GM18907 (cell line): ENCODE data around the gene UCP2.

Experiments used
- ATAC-seq: cut with Tn5 transposase; IDR thresholded peaks from one replicate; pipeline ENCODE4 v1.9.1; 2021; ENCODE audit warnings: mild to moderate bottlenecking, moderate library complexity; ENCODE audit not compliant: unreplicated experiment

Gene UCP2

DNA sequence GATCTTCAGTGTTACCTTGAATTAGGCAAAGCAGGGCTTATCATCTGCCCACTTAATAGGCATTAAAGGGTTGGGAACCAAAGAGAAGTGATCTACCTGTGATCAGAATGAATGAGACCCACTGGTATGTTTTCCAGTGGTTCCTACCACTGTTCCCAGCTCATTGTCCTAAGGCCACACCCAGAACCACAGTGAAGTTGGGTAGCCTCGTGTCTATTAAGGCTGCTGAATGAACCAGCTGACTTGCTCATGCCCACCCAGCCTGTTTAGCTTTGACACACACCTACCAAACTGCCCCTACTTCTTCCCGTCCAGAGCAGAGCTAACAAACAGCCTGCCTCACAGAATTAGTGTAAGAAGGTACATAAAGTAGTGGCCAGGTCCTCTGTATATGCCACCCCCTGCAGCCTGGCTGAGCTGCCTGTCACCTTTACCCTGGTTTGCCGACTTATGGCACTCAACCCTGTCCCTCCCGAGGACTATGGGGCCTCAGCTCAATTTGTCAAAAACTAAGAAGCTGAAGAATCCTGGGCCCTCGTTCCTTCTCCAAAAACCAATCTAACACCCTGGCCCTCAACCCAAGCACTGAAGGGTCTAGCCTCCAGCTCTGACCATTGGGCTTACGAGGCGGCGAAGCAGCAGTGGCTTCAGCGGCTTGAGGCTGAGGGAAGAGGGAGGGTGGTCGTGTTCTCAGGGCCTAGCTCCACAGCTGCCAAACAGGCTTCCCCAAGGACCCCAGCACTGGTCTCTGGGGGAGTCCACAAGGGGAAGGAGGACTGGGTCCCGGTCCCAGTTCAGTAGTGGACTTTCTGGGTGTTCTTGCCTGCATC lies 9.8 kb downstream of the UCP2 start:
- no peak for ATAC-seq

DNA sequence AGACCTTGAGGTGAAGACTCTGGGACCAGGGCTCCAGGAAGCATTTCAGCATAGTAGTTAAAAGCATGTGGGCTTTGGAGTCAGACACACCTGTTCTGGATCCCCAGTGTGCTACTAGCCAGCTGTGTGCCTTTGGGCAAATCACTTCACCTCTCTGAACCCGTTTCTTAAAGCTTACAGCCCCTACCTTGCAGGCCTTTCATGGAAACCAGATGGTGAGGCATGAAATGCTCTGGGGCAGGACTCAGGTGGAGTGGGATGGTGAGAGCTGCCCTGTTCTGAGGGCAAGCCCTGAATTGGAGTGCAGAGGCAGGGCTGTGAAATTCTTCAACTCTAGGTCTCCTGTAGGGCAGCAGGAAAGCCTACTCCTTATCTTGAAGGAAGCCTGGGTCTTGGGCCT lies 10.5 kb downstream of the UCP2 start:
- no peak for ATAC-seq

DNA sequence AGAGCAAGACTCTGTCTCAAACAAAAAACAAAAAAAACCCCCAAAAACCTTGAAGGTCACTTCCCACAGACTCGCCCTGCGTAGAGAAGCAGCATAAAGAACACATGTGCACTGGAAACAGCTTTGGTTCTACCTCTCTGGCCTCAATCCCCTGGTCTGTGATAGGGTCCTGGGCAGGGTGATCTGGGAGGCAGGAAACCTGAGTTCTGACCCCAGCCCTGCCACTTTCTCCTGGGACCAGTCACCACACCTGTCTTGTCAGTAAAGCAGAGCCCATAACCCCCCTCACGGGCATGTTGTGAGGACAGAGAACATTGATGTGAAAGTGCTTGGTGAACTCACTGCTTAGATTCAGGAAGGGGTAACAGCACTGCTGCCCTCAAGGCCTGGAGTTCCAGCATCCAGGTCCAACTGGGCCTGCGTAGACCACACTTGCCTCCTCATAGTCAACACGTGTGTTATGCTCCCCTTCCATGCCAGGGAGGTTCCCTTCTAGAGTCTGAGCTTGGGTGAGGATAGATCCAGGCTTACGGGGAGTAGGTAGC lies 11.4 kb downstream of the UCP2 start:
- no peak for ATAC-seq

GRCh38 chr11:73969991-73970800 lies 12.4 kb downstream of the UCP2 start:
- no peak for ATAC-seq

DNA sequence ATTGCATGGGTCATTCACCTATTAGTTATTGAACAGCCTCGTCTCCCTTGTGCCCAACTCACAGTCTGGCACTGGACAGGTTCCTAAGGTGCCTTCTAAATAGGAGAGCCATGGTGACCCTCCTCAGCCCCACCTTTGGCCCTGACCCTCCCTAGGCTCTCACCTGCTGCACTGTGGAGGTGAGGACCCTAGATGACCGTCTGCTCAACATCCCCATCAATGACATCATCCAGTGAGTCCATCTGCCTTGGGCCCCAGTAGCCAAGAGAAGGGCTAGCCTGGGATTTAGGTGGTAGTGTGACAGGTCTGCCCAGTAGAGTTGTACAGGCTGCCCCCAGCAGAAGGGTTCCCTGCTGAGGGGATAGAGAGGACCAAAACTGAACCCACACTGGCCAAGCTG lies 13.6 kb downstream of the UCP2 start:
- no peak for ATAC-seq

DNA sequence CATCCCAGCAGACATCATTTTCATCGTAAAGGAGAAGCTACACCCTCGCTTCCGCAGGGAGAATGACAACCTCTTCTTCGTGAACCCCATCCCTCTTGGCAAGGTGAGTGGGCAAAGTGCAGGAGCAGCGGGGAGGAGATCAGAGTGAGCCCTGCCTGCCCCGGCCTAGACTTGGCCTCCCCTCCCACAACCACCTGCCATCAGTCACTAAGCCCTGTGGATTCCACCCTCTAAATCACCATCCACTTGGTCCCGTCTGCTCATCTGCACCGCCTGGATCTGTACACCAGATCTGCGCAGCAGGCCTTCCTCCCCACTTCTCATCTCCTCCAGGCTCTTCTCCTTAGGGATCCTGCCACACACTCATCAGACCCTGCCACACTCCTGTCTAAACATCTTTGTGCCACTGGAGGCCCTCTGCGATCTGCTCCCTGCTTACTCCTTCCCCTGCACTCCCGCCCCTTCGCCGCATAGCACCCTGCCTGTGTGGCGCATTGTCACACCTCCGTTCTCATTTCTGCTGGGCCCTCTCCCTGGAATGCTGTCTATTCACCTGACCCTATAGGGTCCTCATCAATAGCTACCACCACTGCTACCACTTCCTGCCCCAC lies 14.2 kb downstream of the UCP2 start:
- no peak for ATAC-seq

DNA sequence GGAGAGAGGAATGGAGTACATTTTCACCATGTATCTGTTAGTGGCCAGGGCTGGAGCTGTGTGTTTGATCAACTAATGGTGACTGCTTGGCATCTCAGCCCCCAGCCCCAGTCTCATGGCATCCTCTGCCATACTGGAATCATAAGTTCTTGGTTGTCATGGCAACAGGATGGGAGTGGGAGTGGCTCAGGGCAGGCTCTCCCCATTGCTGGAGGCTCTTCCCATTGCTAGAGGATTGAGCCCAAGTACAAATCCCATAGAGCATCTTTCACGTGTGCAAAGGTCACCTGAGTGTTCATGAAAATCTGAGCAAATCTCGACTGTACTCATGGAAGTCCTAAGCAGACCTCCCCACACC lies 16.9 kb downstream of the UCP2 start:
- no peak for ATAC-seq

- ATAC-seq = no peak
Observed at GRCh38 chr11:73965076-73965763, 17.4 kb downstream of the UCP2 start.

DNA sequence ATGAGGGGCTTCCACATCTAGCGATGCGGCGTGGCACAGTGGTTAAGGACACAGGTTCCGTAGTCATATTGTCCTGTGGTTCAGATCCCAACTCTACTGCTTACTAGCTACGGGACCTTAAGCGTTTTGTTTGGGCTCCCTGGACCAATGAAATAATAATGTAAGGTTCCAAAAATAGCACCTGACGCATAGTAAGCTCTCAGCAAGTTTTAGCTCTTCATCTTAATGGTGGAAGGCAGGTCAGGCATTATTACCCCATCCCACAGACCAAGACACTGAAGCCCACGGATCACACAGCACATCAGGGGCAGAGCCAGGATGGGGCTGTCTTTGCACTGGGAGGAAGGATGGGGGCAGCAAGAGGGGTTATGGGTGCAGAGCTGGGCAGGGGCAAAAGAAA lies 18.8 kb downstream of the UCP2 start:
- ATAC-seq = peak; percentile 12

DNA sequence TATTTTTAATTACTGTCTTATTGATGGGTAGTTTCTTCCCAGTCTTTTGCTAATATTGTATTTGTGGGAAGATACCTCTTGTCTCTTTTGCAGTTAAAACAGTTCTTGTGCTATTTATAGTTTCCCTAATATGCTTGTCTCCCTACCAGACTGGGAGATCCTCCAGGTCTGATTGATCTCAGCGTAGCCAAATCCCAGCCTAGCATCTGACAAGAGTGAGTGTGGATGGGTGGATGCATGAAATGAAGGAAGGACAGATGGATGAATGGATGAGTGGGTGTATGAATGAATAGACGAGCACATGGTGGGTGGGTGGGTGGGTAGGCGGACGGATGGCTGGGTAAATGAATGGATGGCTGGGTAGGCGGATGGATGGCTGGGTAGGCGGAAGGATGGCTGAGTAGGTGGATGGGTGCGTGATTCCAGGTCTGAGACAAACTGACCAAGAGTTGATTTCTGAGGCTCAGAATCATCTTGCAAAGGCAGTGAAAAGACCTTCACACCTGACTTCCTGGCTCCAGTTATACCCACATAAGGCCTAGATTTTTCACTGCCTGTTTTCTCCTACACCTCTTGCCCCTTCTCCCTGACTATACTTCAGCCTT lies 20.4 kb downstream of the UCP2 start:
- no peak for ATAC-seq

DNA sequence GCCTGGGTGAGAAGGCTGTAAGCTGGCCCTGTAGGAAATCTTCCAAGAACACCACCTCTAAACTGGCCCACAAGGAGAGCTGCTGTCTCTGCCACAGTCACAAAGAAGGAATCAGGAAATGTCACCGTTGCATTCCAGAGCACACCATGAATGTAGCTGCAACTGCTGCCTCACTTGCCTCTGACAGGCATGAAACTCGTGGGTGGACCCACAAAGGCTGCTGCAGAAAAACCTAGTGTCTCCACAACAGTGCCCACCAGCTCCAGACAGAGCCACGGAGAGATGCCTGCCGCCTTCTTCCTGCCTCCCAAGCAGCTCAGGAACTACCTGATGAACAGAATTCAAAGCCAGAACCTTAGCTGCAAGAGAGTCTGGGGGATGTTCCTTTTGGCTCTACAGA lies 21.3 kb downstream of the UCP2 start:
- no peak for ATAC-seq

- ATAC-seq = no peak
Observed at GRCh38 chr11:73958521-73959141, 24.0 kb downstream of the UCP2 start.

DNA sequence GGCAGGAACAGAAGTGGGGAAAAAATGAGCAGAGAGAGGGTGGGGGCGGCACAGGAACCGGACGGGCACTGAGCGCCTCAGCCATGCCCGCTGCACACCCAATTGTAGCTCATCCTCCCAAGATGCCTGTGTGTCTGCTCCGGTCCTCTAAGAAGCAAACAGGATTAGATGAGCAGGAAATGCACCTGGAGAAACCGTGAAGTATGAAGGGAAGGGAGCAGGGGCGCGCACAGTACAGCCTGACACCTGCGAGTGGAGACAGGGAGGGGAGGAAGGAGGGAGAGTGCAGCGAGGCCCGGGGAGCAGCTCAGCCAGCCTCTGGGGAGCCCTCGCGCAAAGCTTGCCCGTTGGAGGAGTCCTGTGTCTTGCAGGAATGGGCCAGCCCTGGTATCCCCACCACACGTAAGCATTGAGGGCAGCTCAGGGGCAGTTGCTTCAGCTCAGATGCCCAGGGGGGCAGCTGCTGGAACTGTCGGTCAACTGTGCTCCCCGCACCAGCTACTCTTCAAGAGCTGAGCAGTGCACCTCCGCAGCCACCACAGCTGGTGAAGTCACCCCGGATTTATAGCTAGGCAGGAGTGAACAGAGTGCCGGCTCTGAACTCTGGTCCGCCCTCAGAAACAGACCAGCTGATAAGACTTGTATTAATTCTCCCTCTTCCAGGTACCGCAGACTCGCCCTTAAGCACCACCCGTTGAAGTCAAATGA lies 24.8 kb downstream of the UCP2 start:
- ATAC-seq = no peak

DNA sequence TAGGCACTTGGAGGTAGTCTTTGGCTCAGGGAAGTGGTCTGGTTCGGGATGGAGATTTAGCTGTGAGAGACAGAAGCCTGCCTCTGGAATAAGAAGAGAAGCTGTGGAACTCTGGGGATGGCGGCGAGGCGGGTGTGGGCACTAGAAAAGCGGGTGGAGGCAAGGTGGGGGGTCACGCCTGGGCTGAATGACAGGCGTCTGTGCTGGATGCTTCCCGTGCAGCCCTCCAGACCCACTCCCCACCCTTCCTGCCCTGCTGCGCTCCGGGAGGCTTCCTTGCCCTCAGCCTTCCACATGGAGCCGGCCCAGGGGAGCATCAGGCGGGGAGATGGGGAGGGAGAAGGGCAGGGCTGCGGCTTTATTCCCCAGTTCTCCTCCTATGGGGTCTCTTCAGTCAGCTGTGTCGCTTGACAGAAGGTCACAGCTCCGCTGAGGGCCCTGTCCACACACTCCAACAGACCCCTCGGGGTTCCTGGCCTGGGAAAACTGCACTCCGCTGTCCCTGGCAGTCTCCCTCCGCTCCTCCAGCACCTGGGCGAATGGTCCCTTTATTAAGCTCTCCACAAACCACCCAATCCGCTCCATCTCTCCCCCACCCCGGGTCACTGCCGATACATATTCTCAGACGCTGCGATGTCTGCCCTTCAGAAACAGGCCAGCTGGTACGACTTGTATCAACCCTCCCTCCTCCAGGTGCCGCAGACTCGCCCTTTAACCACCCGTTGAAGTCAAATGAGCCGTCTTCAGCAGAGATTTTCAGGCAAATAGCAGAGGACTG lies 25.6 kb downstream of the UCP2 start:
- no peak for ATAC-seq

DNA sequence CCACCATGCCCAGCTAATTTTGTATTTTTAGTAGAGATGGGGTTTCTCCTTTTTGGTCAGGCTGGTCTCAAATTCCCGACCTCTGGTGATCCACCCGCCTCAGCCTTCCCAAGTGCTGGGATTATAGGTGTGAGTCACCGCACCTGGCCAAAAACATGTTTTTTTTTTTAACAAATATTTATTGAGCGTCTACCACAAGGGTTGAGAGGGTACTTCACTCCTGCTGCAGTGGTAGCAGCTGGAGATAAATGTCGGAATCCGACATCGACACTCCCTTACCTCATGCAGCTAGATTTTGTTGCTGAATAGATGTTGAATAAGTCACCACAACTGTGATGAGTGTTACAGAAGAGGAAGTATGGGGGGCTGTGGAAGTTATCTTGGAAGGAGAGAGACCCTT lies 30.8 kb downstream of the UCP2 start:
- ATAC-seq = no peak

GRCh38 chr11:73950869-73951710 lies 31.6 kb downstream of the UCP2 start, which contains the start of gene DNAJB13:
Gene DNAJB13, plus strand, starts transcription at chr11:73951026. Its CDS starts 44 bp downstream, at chr11:73951070.
- peak; percentile 75 for ATAC-seq

DNA sequence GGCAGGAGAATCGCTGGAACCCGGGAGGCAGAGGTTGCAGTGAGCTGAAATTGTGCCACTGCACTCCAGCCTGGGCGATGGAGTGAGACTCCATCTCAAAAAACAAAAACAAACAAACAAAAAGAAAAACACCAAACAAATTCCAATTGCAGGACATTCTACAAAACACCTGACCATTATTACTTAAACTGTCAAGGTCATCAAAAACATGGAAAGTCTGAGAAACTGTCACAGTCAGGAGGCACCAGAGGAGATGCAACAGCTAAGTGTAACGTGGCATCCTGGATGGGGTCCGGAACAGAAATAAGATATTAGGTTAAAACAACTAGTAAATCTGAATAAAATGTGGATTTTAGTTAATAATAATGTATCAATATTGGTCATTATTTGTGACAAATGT lies 32.7 kb downstream of the UCP2 start:
- no peak for ATAC-seq

DNA sequence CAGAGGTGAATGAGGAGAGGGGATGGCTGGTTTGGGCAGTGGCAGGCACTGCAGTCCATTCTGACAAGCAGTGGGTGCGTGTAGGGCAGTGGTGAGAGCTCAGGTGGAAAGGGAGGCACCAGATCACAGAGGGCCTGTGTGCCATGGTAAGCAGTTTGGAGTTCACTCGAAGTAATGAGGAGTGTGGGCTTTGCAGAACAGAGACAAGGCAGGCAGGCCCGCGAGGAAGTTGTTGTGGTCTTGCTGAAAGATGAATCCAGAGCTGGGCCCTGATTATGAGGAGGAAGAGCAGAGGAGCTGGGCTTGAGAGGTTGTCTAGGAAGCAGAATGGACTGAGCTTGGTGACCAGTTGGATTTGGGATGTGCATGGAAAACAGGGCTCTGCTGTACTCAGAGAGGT lies 33.4 kb downstream of the UCP2 start:
- ATAC-seq = no peak
